Measurements from ENCODE around the gene SMIM33. TPM values are rescaled to one million over a fixed set of nuclear protein-coding genes. Genes with fewer than 3 reads are reported as not detected.
A peak's percentile ranks its signal among the peaks of the same experiment; 100 is the strongest.

SMIM33 gene
- total and polyA plus RNA-seq, 2 donors (not counting 1 experiment from before 2014, with no cell fraction given), result not detected

DNA sequence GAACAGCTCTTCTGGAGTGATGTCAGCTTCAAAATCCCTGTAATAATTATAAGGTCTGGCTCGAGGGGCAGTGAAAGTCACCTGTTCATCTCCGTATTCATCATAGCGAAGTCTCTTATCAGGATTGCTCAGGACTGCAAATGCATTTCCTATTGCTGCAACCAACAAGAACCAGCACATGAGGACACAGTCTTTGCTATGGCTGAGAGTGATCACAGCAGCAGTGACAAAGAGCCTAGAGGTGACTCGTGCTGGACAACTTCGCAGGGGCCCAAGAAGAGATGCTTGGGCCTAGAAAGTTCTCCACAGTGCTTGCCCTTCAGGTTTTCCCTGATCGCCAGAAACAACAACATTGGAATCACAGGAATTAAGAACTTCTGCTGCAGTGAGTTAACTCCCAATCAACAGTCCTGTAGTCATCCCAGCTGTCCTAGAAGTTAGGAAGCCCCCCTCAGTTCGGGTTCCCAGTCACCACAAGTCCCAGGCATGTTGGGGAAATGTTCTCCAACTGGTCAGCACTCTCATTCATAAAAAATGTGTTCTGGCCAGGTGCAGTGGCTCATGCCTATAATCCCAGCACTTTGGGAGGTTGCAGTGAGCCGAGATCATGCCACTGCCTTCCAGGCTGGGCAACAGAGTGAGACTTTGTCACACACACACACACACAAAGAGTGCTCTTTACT, 44.5 kb upstream of the SMIM33 start:
- H3K4me1 ChIP-seq (ENCODE audit: control insufficient read depth, extremely low read depth, insufficient read depth, low read length), result peaks cover 7% of the 10 kb centered on the region
- H3K9me3 ChIP-seq (ENCODE audit: control insufficient read depth, insufficient read depth, low read depth, low read length), result no peaks in the 10 kb centered on the region
- no peaks in the 10 kb centered on the region for H3K79me2 ChIP-seq (ENCODE audit: control insufficient read depth, insufficient read depth, low read length)
- H2AFZ ChIP-seq (ENCODE audit: low read length), result no peak overlapping the region
- peak overlapping the region; percentile 35 for H3K4me2 ChIP-seq (ENCODE audit: extremely low read depth, insufficient read depth, low read length)
- peak; percentile 31 to 84 for DNase-seq (ENCODE audit: low read depth in 2 of 2)
- H3K27me3 ChIP-seq (ENCODE audit: control insufficient read depth, insufficient read depth, low read length), result no peaks in the 10 kb centered on the region
- no peak overlapping the region for H3K4me3 ChIP-seq (replicated peaks in 1 of 4; ENCODE audit: control extremely low read depth in 1 of 4, insufficient read depth in 1 of 4, low read depth in 3 of 4, low read length in 4 of 4)
- H4K20me1 ChIP-seq (ENCODE audit: control insufficient read depth, extremely low read depth, insufficient read depth, low read length), result no peaks in the 10 kb centered on the region
- TF ChIP-seq CTCF (conservative IDR thresholded peaks at IDR 0.05 in 1 of 2, IDR thresholded peaks at IDR 0.05 in 1 of 2; ENCODE audit: low read depth in 1 of 2, low read length in 2 of 2) (no peak), EZH2 (IDR thresholded peaks at IDR 0.05; ENCODE audit: low read length, missing control alignments) (no peak)
- no peak overlapping the region for H3K9ac ChIP-seq (ENCODE audit: insufficient read depth, low read length)
- H3K36me3 ChIP-seq (ENCODE audit: control insufficient read depth, insufficient read depth, low read length), result no peaks in the 10 kb centered on the region
- H3K27ac ChIP-seq (ENCODE audit: insufficient read depth, low read length), result peak overlapping the region; percentile 34

DNA sequence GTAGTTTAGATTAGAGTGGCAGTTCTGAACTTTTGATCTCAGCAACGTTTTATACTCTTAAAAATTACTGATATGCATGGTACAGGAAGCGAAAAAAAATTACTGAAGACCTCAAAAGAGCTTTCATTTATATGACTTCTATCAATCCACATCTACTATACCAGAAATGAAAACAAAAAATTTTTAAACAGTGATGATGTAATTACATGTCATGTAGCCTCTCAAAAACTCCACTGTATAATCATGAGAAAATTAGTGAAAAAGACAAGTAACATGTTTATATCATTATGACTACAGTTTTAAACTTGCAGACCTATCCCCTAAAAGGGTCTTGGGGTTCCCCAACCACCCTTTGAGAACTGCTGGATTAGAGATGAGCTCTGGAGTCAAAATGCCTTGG, 40.8 kb upstream of the SMIM33 start:
- Histone ChIP-seq H3K27me3 (ENCODE audit: control insufficient read depth, insufficient read depth, low read length) (no peaks in the 10 kb centered on the region), H3K4me1 (ENCODE audit: control insufficient read depth, extremely low read depth, insufficient read depth, low read length) (peaks cover 7% of the 10 kb centered on the region), H4K20me1 (ENCODE audit: control insufficient read depth, extremely low read depth, insufficient read depth, low read length) (no peaks in the 10 kb centered on the region), H3K4me2 (ENCODE audit: extremely low read depth, insufficient read depth, low read length) (no peak overlapping the region), H2AFZ (ENCODE audit: low read length) (no peak overlapping the region), H3K4me3 (replicated peaks in 1 of 4; ENCODE audit: control extremely low read depth in 1 of 4, insufficient read depth in 1 of 4, low read depth in 3 of 4, low read length in 4 of 4) (no peak overlapping the region), H3K36me3 (ENCODE audit: control insufficient read depth, insufficient read depth, low read length) (peaks cover 1% of the 10 kb centered on the region), H3K9me3 (ENCODE audit: control insufficient read depth, insufficient read depth, low read depth, low read length) (no peaks in the 10 kb centered on the region), H3K27ac (ENCODE audit: insufficient read depth, low read length) (no peak overlapping the region), H3K79me2 (ENCODE audit: control insufficient read depth, insufficient read depth, low read length) (no peaks in the 10 kb centered on the region), H3K9ac (ENCODE audit: insufficient read depth, low read length) (no peak overlapping the region)
- no peak for DNase-seq (ENCODE audit: low read depth in 2 of 2)
- no peak for TF ChIP-seq EZH2 (IDR thresholded peaks at IDR 0.05; ENCODE audit: low read length, missing control alignments)

DNA sequence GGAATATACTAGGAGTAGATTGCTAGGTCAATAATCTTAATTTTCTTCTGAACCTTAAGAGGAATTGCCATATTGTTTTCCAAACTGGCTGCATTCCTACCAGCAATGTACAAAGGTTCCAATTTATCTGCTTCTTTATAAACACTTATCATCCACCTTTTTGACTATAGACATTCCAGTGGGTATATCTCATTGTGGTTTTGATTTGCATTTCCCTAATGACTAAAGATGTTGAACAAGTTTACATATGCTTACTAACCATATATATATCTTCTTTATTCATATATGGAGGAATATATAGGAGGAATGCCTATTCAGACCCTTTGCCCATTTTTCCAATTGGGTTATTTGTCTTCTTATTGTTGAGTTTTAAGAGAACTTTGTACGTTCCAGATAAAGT, 39.1 kb upstream of the SMIM33 start:
- Histone ChIP-seq H3K4me3 (replicated peaks in 1 of 4; ENCODE audit: control extremely low read depth in 1 of 4, insufficient read depth in 1 of 4, low read depth in 3 of 4, low read length in 4 of 4) (no peak overlapping the region), H3K79me2 (ENCODE audit: control insufficient read depth, insufficient read depth, low read length) (no peaks in the 10 kb centered on the region), H3K9ac (ENCODE audit: insufficient read depth, low read length) (no peak overlapping the region), H3K9me3 (ENCODE audit: control insufficient read depth, insufficient read depth, low read depth, low read length) (no peaks in the 10 kb centered on the region), H2AFZ (ENCODE audit: low read length) (no peak overlapping the region), H4K20me1 (ENCODE audit: control insufficient read depth, extremely low read depth, insufficient read depth, low read length) (no peaks in the 10 kb centered on the region), H3K4me2 (ENCODE audit: extremely low read depth, insufficient read depth, low read length) (no peak overlapping the region), H3K27me3 (ENCODE audit: control insufficient read depth, insufficient read depth, low read length) (no peaks in the 10 kb centered on the region), H3K27ac (ENCODE audit: insufficient read depth, low read length) (no peak overlapping the region), H3K36me3 (ENCODE audit: control insufficient read depth, insufficient read depth, low read length) (peaks cover 1% of the 10 kb centered on the region), H3K4me1 (ENCODE audit: control insufficient read depth, extremely low read depth, insufficient read depth, low read length) (peaks cover under 1% of the 10 kb centered on the region)
- TF ChIP-seq CTCF (conservative IDR thresholded peaks at IDR 0.05 in 1 of 2, IDR thresholded peaks at IDR 0.05 in 1 of 2; ENCODE audit: low read depth in 1 of 2, low read length in 2 of 2) (no peak), EZH2 (IDR thresholded peaks at IDR 0.05; ENCODE audit: low read length, missing control alignments) (no peak)
- DNase-seq (ENCODE audit: low read depth in 2 of 2), result no peak

All from fibroblast of lung (primary cell).